ACHN (cell line): ENCODE results near the gene VENTX.
"Not testable (repeated sequence)": the region's sequence is repeated elsewhere in the genome, so short reads cannot be mapped to it uniquely, and the experiment has no call there.

Experiments
- DNase-seq: peaks from one replicate; pipeline ENCODE4 v3.0.0-alpha.2; 2015
- in situ Hi-C: cut with HindIII; loops from 2 replicates; pipeline ENCODE4 v1.10.0; 2017; ENCODE audit warnings: low sequenced_read_pairs, low pct_ligation_motif_present, low pct_unique_long_range_greater_than_20kb

VENTX gene

DNA sequence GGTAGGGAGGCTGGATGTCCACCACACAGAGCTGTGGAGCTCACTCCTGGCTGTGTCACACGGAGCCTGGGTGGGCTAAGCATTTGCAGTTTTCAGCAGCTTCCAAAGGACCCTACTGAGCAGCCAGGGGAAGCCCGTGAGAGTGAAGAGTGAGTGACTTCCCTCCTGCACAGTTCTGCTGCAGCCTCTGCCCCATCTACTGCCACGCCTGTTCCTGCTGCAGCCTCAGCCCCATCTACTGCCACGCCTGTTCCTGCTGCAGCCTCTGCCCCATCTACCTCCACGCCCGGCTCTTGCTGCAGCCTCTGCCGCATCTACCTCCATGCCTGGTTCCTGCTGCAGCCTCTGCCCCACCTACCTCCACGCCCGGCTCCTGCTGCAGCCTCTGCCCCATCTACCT lies 26.8 kb downstream of the VENTX start:
- DNase-seq: no peak
- in situ Hi-C loops: no loop called here

DNA sequence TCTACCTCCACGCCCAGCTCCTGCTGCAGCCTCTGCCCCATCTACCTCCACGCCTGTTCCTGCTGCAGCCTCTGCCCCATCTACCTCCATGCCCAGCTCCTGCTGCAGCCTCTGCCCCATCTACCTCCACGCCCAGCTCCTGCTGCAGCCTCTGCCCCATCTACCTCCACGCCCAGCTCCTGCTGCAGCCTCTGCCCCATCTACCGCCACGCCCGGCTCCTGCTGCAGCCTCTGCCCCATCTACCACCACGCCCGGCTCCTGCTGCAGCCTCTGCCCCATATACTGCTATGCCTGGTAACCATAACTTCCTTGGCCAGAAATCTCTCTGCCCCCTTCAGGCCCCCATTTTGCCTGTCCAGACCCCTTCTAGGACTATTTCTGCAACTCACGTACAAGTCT lies 27.4 kb downstream of the VENTX start:
- DNase-seq, in situ Hi-C loops: not testable (repeated sequence)

DNA sequence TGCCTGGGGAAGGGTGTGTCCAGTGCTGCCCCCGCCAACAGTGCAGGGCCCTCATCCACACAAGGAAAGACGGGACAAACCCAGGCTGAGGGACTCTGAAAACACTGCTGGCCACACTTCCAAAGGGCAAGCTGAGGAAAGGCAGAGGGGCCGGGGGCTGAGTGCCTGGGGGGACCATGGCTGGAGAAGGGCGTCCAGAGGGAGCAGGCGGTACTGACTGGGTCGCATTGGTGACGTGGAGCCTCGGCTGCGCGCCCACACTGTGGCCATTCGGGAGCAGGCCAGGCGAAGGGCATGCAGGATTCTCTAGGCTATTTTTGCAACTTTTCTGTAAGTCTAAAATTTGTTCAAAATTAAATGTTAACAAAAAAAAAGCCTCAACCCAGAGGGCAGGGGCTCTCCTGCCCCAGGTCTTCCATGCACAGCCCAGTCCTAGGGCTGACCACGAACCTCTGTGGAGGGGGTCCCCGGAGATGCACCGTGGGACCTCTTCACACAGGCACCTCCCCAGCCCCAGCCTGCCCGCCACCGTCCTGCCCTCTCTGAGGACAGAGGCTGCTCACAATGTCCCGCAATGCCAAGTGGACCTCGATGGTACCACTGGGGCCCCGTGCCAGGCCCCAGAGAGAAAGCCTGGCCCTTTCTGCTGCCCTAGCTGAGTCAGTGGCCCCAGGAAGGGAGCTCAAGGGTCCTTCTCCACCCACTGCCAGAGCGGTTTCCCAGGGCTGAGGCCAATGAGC lies 28.6 kb downstream of the VENTX start:
- no peak for DNase-seq
- in situ Hi-C loops: no loop called here

DNA sequence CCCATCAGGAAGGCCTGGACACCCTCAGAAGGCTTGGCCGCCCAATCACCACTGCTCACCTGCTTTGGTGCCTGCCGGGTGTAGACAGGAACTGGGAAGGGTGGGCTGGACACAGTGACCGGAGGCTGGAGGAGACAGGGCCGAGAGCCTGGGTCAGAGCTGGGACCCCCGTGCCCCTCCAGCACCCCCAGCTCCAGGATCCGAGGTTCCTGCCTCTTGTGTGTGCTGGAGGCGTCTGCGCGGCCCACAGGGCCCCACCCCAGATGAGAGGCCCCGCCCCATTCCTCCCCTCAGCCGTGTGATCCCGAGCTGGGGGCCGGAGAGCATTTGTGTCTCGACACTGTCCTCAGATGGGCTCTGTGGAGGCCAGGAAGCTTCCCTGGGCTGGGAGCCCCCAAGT lies 29.6 kb downstream of the VENTX start:
- no peak for DNase-seq

DNA sequence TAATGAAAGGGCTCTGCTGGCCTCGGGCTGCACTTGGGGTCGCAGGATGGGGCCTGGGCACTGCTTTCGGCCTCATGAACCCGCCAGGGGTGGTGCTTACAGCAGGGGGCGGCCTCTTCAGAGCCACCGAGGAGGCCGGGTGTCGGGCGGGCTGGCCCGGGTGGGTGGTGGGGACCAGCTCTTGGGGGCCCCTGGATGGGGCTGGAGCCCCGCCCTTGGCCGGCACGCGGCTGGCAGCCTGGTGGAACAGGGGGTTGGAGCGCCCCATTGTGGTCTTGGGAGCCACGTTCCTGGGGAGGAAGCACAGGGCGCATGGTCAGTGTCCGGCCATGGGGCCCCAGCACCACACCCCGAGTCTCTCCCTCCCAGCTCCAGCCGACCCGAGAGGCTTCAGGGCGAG lies 30.2 kb downstream of the VENTX start:
- no peak for DNase-seq
- in situ Hi-C loops: no loop called here

More for the DNA sequence above, 29.6 kb downstream of the VENTX start:
- in situ Hi-C loops: no loop called here

DNA sequence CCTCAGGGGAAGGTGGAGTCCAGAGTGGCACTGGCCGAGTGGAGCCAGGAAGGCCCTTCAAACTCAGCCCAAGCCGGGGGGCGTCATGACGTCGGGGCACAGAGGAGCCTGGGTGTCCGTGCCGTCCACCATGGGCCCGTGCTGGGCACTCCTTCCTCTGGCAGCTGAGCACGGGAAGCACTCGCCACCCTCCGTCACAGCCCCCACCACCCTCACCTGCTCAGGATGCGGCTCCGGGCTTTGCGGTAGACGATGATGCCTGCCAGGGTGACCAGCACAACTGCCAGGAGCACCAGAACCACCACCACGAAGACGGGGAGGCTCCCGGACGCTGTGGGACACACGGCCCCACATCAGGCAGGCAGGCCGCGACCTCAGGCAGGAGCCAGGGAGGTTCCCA lies 30.9 kb downstream of the VENTX start:
- in situ Hi-C loops: no loop called here
- DNase-seq: no peak

DNA sequence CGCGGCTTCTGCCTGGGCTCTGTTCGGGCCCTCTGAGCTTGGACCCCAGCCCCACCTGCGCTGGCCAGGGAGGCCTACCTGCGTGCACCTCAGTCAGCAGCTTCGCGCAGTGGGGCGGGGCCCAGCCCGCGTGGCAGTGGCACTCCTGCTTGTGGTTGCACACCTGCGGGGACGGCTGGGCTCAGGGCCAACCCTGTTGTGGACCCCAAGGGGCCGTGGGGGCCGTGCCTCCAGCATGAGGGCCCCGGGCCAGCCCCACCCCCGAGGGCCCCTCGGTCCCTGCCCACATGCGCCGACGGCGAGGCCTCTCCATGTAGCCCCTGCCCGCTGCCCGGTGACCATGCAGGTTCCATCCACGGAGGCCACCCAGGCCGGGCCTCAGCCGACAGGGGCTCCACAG lies 31.7 kb downstream of the VENTX start:
- in situ Hi-C loops: no loop called here
- DNase-seq: no peak

DNA sequence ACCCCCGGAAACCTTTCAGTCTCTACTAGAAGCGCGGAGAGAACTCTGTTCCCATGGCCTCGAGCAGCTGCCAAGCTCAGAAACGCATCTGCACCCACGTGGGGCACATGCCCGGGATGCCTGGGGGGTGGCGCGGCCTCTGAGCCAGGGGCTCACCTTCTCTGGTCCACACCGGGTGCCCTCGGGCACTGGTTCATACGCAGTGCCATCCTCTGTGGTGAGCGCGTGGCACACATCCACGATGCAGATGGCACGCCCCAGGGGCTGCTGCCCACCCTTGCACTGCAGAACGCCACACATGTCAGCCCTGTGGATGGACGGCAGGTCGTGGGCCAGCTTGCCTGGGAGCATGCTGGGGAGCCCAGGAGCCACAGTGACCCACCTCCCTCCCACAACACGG lies 32.5 kb downstream of the VENTX start:
- no peak for DNase-seq
- in situ Hi-C loops: no loop called here

DNA sequence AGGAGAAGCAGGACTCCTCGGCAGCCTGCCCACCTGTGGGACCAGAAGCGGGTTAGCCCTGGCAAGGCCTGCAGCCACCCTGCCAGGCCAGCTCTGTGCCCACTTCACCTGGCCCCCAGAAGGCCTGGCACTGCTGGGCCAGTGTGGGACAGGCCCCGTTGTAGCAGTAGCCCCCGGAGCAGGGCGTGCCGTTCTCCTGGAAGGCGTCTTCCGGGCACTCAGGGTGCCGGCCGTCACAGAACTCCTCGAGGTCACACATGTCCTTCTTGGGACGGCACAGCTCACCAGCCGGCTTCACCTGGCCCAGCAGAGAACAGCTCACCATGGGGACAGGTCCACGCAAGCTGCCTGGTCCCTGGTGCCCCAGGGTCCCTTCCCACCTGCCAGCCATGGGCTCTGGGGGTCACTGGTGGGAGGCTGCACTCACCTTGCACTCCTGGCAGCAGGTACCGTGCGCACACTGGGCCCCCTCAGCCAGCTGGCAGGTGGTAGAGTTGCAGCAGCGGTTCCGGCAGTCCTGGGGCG lies 33.2 kb downstream of the VENTX start:
- in situ Hi-C loops: no loop called here
- DNase-seq: no peak

DNA sequence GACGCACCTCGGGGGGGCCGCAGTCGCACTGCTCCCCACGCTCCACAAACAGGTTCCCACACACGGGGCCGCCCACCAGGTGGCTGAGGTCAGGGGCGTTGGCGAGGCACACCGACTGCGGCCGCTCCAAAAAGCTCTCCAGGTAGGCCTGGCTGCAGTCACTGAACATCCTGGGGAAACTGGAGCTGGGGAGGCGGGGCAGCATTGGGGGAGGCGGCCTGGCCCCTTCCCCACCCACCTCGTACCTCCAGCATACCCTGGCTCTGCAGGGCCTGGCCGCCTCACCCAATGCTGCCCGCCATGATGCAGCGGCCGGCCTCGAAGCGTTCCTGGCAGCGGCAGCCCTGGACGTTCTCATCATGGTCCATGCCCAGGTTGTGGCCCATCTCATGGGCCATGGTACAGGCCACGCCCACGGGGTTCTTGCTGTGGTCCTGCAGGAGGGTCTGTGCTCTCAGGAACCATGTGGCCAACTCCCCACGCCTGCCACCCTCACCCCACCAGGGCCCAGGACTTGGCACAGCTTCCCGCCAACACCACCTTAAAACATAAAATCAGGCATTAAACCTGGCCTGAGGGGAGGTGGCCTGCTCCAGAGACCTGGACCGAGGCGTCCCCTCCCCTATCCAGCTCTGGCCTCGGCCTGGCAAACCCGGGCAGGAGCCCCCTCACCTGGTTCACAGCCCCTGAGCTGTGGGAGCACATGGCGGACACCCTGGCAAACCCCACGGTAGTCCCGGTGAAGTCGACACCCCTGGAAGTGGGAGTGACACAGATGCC lies 34.1 kb downstream of the VENTX start:
- in situ Hi-C loops: no loop called here
- no peak for DNase-seq

DNA sequence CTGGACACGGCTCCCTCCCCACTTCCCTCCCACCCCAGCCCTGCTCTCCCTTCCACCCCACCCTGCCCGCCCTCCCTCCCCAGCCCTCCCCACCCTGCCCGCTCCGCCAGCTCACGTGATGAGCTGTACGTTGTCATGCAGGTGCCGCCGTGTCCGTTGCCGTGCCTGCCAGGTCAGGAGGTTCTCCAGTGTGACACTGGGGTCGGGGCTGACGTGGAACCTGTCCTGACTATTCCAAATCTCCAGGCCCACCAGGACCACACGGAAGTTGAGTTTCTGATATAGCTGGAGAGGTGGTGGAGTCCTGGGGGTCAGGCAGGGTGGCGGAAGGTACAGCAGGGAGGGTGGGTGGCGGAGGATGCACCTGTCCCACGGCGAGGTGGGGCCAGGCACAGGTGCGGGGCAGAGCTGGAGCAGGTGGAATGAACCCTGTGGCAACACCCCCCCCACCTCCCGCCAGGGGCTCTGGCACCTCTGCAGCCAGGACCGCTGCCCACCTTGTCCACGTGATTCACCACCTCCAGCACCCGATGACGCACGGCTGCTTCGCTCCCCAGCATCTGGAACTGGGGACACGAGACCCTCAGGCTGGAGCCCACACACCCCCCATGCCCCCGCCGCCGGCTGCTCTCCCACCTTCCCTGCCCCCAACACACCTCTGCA lies 34.8 kb downstream of the VENTX start:
- no peak for DNase-seq
- in situ Hi-C loops: no loop called here

DNA sequence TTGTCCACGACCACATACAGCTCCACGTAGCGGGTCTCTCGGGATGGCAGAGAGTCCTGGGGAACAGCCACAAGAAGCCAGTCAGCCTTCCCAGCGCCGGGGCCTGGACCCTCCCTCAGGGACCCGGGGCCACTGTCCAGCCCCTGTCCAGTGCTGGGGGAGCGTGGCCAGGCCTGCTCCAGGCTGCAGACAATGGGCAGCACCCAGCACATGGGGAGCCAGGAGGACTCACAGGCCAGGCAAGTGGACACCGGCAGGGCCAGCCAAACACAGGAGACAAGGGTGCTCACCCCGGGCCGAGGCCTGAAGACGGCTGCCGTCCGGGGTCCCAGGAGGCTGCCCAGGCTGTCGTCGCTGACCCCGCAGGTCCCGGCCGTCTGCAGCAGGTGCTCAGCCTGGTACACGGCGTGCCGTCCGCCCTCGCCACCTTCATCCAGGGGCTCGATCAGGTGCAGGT lies 35.3 kb downstream of the VENTX start:
- in situ Hi-C loops: no loop called here
- DNase-seq: no peak

DNA sequence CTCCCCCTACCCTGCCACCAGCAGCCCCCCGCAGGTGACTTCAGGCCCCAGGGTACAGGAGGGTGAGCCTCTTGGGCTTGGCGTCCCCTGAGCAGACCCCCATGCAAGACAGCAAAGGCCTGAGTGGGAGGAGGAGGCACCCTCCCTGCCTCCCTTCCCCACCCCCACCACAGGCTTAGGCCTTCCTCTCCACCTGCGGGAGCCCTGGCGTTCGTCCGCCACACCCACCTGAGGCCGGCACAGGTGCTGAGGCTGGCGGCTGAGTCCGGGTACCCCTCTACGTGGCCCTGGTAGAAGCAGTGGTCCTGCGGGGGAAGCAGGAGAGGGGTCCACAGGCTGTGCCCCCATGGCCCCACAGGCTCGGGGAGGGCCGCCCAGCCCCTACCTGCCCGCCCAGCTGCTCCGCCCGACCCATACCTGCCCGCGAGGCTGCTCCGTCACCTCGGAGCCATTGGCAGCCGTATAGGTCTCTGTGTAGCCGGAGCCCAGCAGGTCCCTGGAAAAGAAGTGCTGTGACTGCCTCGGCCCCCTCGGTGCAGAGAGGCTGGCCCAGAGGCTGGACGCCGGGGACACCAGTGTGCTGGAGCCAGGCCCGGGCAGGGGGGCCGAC lies 36.0 kb downstream of the VENTX start:
- no peak for DNase-seq
- in situ Hi-C loops: no loop called here

DNA sequence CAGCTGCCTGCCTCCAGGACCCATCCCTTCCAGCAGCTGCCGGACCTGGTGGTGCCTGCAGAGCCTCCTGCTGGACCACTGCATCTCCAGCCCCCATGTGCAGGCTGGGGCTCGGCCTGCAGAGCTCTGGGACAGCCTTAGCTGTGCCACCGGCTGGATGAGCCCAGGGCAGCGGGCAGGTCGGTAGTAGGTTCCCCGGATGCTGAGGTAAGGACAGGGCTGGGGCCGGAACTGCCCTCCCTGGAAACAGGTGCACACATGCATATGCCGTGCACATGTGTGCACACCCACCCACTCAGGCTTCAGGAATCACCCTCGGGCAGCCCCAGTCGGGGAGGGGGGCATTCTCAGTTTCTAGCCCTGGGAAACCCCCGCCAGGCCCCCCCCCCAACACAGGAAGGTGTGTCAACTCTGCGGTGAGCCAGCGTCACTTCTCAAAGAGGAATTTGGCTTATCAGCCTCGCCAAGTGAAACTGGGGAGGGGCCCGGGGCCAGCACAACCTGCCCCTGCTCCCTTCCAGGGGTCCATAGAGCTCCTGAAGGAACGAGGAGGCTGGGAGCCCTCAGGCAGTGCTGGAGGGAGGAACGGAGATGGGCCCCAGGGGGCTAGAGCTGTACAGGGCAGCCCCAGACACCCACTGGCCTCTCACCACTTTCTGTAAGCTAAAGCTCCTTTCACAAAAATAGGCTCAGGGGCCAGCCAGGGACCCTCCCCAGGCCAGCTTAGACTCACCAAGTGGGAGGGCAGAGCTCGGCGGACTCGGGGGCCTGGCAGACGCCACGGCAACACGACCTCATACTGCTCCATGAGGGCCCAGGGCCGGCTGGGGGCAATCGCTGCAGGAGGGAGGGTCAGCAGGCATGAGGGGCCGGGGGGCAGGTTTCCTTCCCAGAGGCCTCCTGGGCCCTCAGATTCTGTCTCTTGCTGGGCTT lies 37.4 kb downstream of the VENTX start:
- in situ Hi-C loops: no loop called here
- no peak for DNase-seq

DNA sequence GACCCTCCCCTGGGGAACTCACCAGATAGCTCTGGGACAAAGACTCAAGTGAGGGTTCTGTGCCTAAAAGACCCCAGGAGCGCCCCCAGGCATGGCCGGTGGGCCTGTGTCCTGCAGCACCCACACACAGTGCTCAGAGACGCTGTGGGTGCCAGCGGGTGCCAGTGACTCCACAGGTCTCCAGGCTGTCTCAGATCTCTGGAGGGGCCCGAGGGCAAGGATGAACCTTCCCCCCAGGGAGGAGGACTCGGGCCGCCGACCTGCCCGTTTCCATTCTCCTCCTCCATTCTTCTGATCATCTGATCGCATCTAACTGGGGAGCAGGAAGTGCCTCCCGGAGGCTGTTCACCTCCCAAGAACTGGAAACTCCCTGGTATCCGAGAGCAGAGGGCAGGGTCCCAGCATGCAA lies 38.0 kb downstream of the VENTX start:
- no peak for DNase-seq
- in situ Hi-C loops: no loop called here

DNA sequence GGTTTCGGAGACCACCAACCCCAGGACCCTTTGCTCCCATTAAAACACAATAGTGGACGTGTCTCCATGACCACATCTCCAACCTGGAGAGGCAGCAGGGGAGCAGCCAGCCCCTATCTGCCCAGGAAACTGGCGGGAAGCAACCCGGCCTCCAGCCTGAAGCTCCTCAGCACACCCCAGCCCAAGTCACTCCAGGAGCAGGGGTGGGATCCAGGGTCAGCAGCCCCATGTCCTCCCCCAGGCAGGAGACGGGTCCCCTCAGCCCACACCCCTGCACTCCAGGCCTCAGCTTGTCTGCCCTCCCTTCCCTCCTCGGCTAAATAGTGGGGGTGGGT lies 38.4 kb downstream of the VENTX start:
- no peak for DNase-seq
- in situ Hi-C loops: no loop called here

DNA sequence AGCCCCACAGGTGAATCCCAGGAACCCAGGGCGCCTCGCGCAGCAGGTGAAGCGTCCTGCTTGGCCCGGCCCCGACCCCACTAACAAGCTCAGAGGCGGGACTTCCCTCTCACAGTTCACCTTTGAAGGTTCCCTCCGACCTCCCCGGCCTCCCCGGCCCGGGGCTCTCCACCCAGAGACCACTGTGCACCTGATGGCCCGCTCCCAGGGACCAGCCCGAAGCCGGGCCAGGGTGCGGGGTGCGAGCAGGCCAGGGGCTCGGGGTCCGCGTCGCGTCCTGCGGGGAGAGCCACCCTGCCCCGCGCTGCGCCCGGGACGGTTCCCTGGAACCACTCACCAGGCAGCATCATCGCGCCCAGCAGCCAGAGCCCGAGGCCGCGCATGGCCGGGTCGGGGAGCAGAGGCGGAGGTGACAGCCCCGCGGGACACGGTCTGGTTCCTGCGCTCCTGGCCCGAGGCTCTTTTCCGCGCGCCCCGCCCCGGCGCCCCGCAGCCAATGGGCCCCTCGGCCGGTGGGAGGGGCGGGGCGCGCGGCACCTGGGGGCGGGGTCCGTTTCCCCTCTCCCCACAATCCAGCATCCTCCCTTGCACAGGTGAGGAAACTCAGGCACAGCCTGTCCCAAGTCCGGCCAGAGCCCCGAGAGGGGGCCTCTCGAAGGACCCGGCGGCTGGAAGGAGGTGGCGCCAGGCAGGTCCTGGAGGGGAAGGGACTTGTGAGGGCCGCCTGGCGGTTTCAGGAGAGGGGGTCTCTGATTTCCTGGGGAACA lies 39.0 kb downstream of the VENTX start, which contains the start of gene ADAM8:
Gene ADAM8 (minus strand): TSS at position 434 of the 767 bp plus-strand sequence. CDS start 51 bp downstream, at position 383.
- DNase-seq: peak; percentile 59
- in situ Hi-C loops: no loop called here
